ENCODE data around the gene ASB2. TPM values are rescaled to one million over a fixed set of nuclear protein-coding genes. Genes with fewer than 3 reads are reported as not detected.

Gene ASB2
- total and polyA plus RNA-seq, 8 donors, result 2.0 to 199 (median 18.7) TPM

- no peak for TF ChIP-seq POLR2AphosphoS5 (IDR thresholded peaks at IDR 0.05)
- no peak for TF ChIP-seq EP300 (IDR thresholded peaks at IDR 0.05)
- TF ChIP-seq POLR2A (IDR thresholded peaks at IDR 0.05), result no peak
- Histone ChIP-seq H3K27me3 (peaks cover 0 to 9% (median 0%) of the 10 kb centered on the region in 3 donors), H3K27ac (no peak overlapping the region), H3K4me3 (no peak overlapping the region), H3K9me3 (no peaks in the 10 kb centered on the region), H3K4me1 (peaks cover 0 to 32% (median 12%) of the 10 kb centered on the region in 4 donors), H3K36me3 (peaks cover 4 to 34% (median 19%) of the 10 kb centered on the region in 4 donors)
- intact Hi-C loops (cut with DNase I; ENCODE audit: low total_unique reads), result no loop called here
- 80 to 90% (median 88%) methylated on average over 4 of the region's 4 CpGs for WGBS, 5 donors
- DNase-seq, result no peak
These were observed 45.4 kb downstream of the ASB2 start for GRCh38 chr14:93930989-93931307.

- Histone ChIP-seq H3K4me1 (peaks cover 0 to 31% (median 12%) of the 10 kb centered on the region in 4 donors), H3K36me3 (peaks cover 4 to 29% (median 17%) of the 10 kb centered on the region in 4 donors), H3K27ac (no peak overlapping the region), H3K9me3 (no peaks in the 10 kb centered on the region), H3K27me3 (peaks cover 0 to 9% (median 0%) of the 10 kb centered on the region in 3 donors), H3K4me3 (no peak overlapping the region)
- no peak for DNase-seq
- WGBS, 5 donors, result 86 to 94% (median 90%) methylated on average over 5 to 8 of the region's 8 CpGs
- TF ChIP-seq POLR2A (IDR thresholded peaks at IDR 0.05), result no peak
- intact Hi-C loops (cut with DNase I; ENCODE audit: low total_unique reads), result no loop called here
These were observed 45.9 kb downstream of the ASB2 start for GRCh38 chr14:93930296-93930988.

GRCh38 chr14:93929657-93930056, 46.7 kb downstream of the ASB2 start:
- H3K4me1 ChIP-seq, result peaks cover 0 to 31% (median 12%) of the 10 kb centered on the region in 4 donors
- peaks cover 4 to 21% (median 12%) of the 10 kb centered on the region in 4 donors for H3K36me3 ChIP-seq
- no peak for TF ChIP-seq CTCF (IDR thresholded peaks at IDR 0.05)
- TF ChIP-seq POLR2A (IDR thresholded peaks at IDR 0.05), result no peak
- no peak for TF ChIP-seq POLR2AphosphoS5 (IDR thresholded peaks at IDR 0.05)
- TF ChIP-seq EP300 (IDR thresholded peaks at IDR 0.05), result no peak
- no peak overlapping the region for H3K4me3 ChIP-seq
- WGBS, 5 donors, result 70 to 78% (median 73%) methylated on average over 11 of the region's 11 CpGs
- H3K27me3 ChIP-seq, result peaks cover 0 to 4% (median 0%) of the 10 kb centered on the region in 3 donors
- no peaks in the 10 kb centered on the region for H3K9me3 ChIP-seq
- no peak overlapping the region for H3K27ac ChIP-seq
- intact Hi-C loops (cut with DNase I; ENCODE audit: low total_unique reads), result no loop called here
- DNase-seq, result no peak

GRCh38 chr14:93929048-93929535, 47.3 kb downstream of the ASB2 start:
- 69 to 75% (median 72%) methylated on average over 10 to 13 of the region's 13 CpGs for WGBS, 5 donors
- no peak for TF ChIP-seq POLR2A (IDR thresholded peaks at IDR 0.05)
- no peak for TF ChIP-seq CTCF (IDR thresholded peaks at IDR 0.05)
- TF ChIP-seq POLR2AphosphoS5 (IDR thresholded peaks at IDR 0.05), result no peak
- H3K27ac ChIP-seq, result peak overlapping the region in 1 of 5 donors; percentile 24
- DNase-seq, result no peak
- H3K27me3 ChIP-seq, result no peaks in the 10 kb centered on the region
- peaks cover 0 to 31% (median 12%) of the 10 kb centered on the region in 4 donors for H3K4me1 ChIP-seq
- no peaks in the 10 kb centered on the region for H3K9me3 ChIP-seq
- intact Hi-C loops (cut with DNase I; ENCODE audit: low total_unique reads), result no loop called here
- H3K36me3 ChIP-seq, result peaks cover 3 to 15% (median 7%) of the 10 kb centered on the region in 4 donors
- H3K4me3 ChIP-seq, result no peak overlapping the region

- no peak for TF ChIP-seq CTCF (IDR thresholded peaks at IDR 0.05)
- no peak for TF ChIP-seq POLR2A (IDR thresholded peaks at IDR 0.05)
- no peak for TF ChIP-seq POLR2AphosphoS5 (IDR thresholded peaks at IDR 0.05)
- TF ChIP-seq EP300 (IDR thresholded peaks at IDR 0.05), result no peak
- H3K4me1 ChIP-seq, result peaks cover 0 to 31% (median 12%) of the 10 kb centered on the region in 4 donors
- no peak for DNase-seq
- H3K27ac ChIP-seq, result peak overlapping the region in 1 of 5 donors; percentile 24
- WGBS, 5 donors, result 86 to 91% (median 89%) methylated on average over 7 to 26 of the region's 26 CpGs
- no peak overlapping the region for H3K4me3 ChIP-seq
- intact Hi-C loops (cut with DNase I; ENCODE audit: low total_unique reads), result no loop called here
- no peaks in the 10 kb centered on the region for H3K27me3 ChIP-seq
- H3K36me3 ChIP-seq, result peaks cover 0 to 8% (median 4%) of the 10 kb centered on the region in 4 donors
- H3K9me3 ChIP-seq, result no peaks in the 10 kb centered on the region
These were observed 48.0 kb downstream of the ASB2 start for GRCh38 chr14:93928184-93929047.
